Psoas muscle (tissue), 8 donors: ENCODE results near the gene MAPT. TPM values are rescaled to one million over a fixed set of nuclear protein-coding genes. Genes with fewer than 3 reads are reported as not detected.
A peak's percentile ranks its signal among the peaks of the same experiment; 100 is the strongest.

Experiments used
- ATAC-seq, 4 donors: fragments of 200-7000 bp; cut with Tn5 transposase; one replicate each; pipeline ENCODE4 v1.9.1; 2020; ENCODE audit warnings: moderate library complexity in 3 of 4, mild to moderate bottlenecking in 2 of 4
- DNase-seq, 2 donors: peaks; one replicate each; pipeline ENCODE4 v3.0.0-alpha.2; 2020
- H3K27ac ChIP-seq: fragments of 200-600 bp; one replicate; pipeline ENCODE4 v1.8.0; 2022
- H3K27me3 ChIP-seq, 3 donors: fragments of 200-600 bp in 1 of 3; one replicate each; pipeline versions ENCODE4 v1.6.1 to v1.8.0; 2013 to 2022; ENCODE audit warnings: low read length in 2 of 3, mild to moderate bottlenecking in 2 of 3, moderate library complexity in 1 of 3; ENCODE audit not compliant: insufficient read depth in 3 of 3
- H3K36me3 ChIP-seq, 2 donors: fragments of 200-600 bp in 1 of 2; one replicate each; pipeline versions ENCODE4 v1.6.1 to v1.8.0; 2013 to 2022; ENCODE audit warnings: low read depth in 1 of 2, mild to moderate bottlenecking in 1 of 2, moderate library complexity in 1 of 2; ENCODE audit not compliant: insufficient read depth in 1 of 2
- H3K4me1 ChIP-seq: fragments of 200-600 bp; one replicate; pipeline ENCODE4 v1.8.0; 2022
- H3K4me3 ChIP-seq: fragments of 200-600 bp; one replicate; pipeline ENCODE4 v1.8.0; 2022; ENCODE audit warnings: mild to moderate bottlenecking
- H3K9me3 ChIP-seq: fragments of 200-600 bp; one replicate; pipeline ENCODE4 v1.8.0; 2022
- WGBS, 3 donors: extraction: QIAGEN DNeasy Blood & Tissue Kit; methylation state at CpG; one replicate each; pipeline versions ENCODE4 v1.1.6 to v1.1.7; 2013; 5-methylcytosine and 5-hydroxymethylcytosine counted together
- intact Hi-C, 2 donors: fragments of 100-400 bp; cut with DNase I; formaldehyde crosslinking; loops; one replicate each; pipeline versions ENCODE4 v1.11.0 to v1.14.2; 2022
- polyA plus RNA-seq, 3 donors: library from polyadenylated mRNA; stranded (reverse); fragments of 200-250 nt; gene quantifications; one replicate each; pipeline ENCODE4 v1.2.3, GENCODE V29; 2013
- total RNA-seq, 4 donors: library from RNA; stranded (reverse); fragmentation: NEBNext Ultra II Directional in 2 of 4; extraction: Animal tissue kit (Norgen Biotek cat#: 25700) in 2 of 4; gene quantifications; one replicate each; pipeline versions ENCODE4 v1.2.1 to v1.2.4, GENCODE V29; 2021 to 2023
- TF ChIP-seq, protein P1 (sequence below): fragments of 200-600 bp; IDR thresholded peaks from one replicate; pipeline ENCODE4 v1.8.0; 2022; ENCODE audit warnings: antibody characterized with exemption
- donor health status: healthy with polysubstance abuse.
- donor health status: DM: no; HTN: no; CAD: no; lungs with moderate emphysema.
- donor health status: Bipolar disorder and iron deficiency.
- donor health status: healthy.
- donor health status: DM: yes; HTN: yes; CAD: no.
- donor health status: DM: no; HTN: no; CAD: no.
- donor health status: DM: no; HTN: no; CAD: no.
- donor health status: DM: yes; HTN: yes; CAD: no.

Gene MAPT
- total and polyA plus RNA-seq, 7 donors, result 16.0 to 253 (median 104) TPM

DNA sequence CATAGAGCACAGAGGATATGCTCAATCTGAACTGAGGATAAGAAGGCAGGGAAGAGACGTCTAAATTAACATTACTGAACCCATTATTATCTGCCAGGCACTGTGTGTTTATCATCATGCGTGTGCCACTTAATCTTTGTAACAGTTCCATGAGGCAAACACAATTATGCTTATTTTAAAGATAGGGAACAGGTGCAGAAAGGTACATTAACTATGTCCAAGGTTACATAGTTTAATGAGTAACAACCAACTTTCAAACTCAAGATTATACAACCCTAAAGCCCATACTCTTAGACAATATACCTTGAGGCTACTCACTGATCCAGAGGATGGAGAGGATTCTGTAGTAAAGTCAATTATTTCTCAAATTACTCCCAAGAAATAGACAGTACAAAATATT is 147.9 kb downstream of the MAPT start:
- DNase-seq (no peak), ATAC-seq (no peak)
- Histone ChIP-seq H3K9me3 (no peaks in the 10 kb centered on the region), H3K27me3 (no peaks in the 10 kb centered on the region), H3K36me3 (peaks cover 3 to 72% of the 10 kb centered on the region in 2 donors), H3K27ac (no peak overlapping the region), H3K4me1 (peaks cover 59% of the 10 kb centered on the region), H3K4me3 (no peak overlapping the region)
- 87 to 90% (median 90%) methylated on average over 2 of the region's 2 CpGs for WGBS, 3 donors
- TF ChIP-seq, protein P1, sequence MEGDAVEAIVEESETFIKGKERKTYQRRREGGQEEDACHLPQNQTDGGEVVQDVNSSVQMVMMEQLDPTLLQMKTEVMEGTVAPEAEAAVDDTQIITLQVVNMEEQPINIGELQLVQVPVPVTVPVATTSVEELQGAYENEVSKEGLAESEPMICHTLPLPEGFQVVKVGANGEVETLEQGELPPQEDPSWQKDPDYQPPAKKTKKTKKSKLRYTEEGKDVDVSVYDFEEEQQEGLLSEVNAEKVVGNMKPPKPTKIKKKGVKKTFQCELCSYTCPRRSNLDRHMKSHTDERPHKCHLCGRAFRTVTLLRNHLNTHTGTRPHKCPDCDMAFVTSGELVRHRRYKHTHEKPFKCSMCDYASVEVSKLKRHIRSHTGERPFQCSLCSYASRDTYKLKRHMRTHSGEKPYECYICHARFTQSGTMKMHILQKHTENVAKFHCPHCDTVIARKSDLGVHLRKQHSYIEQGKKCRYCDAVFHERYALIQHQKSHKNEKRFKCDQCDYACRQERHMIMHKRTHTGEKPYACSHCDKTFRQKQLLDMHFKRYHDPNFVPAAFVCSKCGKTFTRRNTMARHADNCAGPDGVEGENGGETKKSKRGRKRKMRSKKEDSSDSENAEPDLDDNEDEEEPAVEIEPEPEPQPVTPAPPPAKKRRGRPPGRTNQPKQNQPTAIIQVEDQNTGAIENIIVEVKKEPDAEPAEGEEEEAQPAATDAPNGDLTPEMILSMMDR, result no peak
- intact Hi-C loops, result loop anchor here (5.0 kb wide), 3 partner anchors 40 to 170 kb away; partner anchors contain the start of gene KANSL1 (in 1 of the 2)

DNA sequence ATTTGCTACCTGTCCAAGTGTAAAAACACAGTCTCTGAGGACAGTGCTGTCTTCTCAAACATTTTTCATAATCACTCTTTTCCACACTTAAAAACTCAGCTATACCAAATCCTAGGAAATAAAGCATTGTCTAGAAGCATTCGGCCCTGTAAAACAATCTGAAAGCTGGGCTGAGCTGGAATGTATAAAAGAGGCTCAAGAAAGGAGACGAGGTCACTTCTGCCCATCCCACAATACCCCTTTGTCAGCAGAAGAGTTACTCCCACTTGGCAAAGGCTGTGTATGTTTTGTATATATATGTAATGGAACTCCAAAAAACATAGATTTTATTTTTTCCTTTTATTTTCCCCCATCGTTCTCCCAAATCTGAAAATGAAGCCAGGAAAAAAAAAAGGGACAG is 148.6 kb downstream of the MAPT start:
- Histone ChIP-seq H3K9me3 (no peaks in the 10 kb centered on the region), H3K27ac (peak overlapping the region; percentile 75), H3K4me3 (no peak overlapping the region), H3K27me3 (no peaks in the 10 kb centered on the region), H3K4me1 (peaks cover 57% of the 10 kb centered on the region), H3K36me3 (peaks cover 2 to 72% of the 10 kb centered on the region in 2 donors)
- ATAC-seq (no peak), DNase-seq (no peak)
- TF ChIP-seq, protein P1, result no peak
- intact Hi-C loops, result loop anchor here (5.0 kb wide), 3 partner anchors 41 to 169 kb away; partner anchors contain the start of gene KANSL1 (in 1 of the 2)
- WGBS, 3 donors, result 66 to 75% (median 68%) methylated on average over 3 of the region's 3 CpGs

DNA sequence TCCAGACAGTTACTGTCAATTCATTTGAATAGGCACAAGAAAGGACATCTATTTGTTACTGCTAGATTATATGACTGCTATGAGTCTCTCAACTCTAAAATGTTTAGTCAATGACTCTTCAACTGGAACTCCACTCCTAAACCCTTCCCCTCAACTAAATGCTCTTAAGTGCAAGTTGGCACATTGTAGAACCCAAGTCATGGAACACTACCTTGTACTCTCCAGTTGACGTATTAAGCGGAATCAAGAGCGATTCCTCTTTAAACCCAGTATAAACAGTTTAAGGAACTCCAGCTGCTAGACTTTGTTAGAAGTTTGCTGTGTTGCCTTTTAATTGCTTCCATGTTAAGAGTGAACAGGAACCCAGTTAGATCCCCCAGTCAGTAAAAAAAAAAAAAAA is 149.3 kb downstream of the MAPT start:
- DNase-seq (no peak), ATAC-seq (peak in 1 of 4 donors; percentile 10)
- H3K4me1 ChIP-seq, result peaks cover 53% of the 10 kb centered on the region
- peak overlapping the region; percentile 75 for H3K27ac ChIP-seq
- H3K4me3 ChIP-seq, result no peak overlapping the region
- TF ChIP-seq, protein P1, result no peak
- peaks cover 0 to 72% of the 10 kb centered on the region in 2 donors for H3K36me3 ChIP-seq
- H3K9me3 ChIP-seq, result no peaks in the 10 kb centered on the region
- 78 to 96% (median 89%) methylated on average over 3 of the region's 3 CpGs for WGBS, 3 donors
- no peaks in the 10 kb centered on the region for H3K27me3 ChIP-seq
- intact Hi-C loops, result loop anchor here (1.0 to 5.0 kb wide), 5 partner anchors 41 to 170 kb away; partner anchors contain the start of gene KANSL1 (in 2 of the 2)

DNA sequence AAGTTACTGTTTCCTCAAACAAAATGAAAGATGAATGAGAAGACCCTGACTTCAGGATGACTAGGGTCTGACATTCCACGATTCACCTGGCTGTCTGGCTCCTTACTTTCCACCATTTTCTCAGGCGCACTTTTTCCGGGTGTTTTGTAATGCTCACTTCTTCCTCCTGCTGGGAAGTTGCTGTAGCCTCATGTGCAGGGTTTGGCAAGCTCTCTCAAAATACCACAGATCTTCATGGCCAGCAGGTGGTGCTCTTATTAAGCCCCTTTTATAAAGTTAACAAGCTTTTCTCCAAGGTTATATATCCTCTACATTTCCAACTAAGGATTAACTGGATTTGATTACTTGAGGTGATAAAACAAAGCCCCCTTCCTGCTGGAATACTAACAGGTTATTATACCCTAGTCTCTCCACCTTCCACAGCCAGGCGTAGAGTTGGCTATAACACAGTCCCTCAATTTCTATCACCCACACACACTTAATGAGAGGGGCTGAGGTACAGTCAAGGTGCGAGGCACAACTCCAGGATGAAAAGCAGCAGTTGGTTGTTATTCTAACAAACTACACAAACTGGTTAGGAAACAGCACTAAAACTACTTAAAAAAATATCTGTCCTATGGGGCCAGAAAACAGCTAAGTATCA is 150.1 kb downstream of the MAPT start:
- Histone ChIP-seq H3K9me3 (no peaks in the 10 kb centered on the region), H3K36me3 (peaks cover 0 to 70% of the 10 kb centered on the region in 2 donors), H3K27me3 (no peaks in the 10 kb centered on the region), H3K4me1 (peaks cover 51% of the 10 kb centered on the region), H3K27ac (peak overlapping the region; percentile 75), H3K4me3 (no peak overlapping the region)
- 32 to 47% (median 32%) methylated on average over 5 of the region's 5 CpGs for WGBS, 3 donors
- intact Hi-C loops, result loop anchor here (1.0 to 5.0 kb wide), 5 partner anchors 42 to 169 kb away; partner anchors contain the start of gene KANSL1 (in 2 of the 2)
- ATAC-seq (peak; percentile 83 to 86 (median 85)), DNase-seq (peak in 1 of 2 donors; percentile 53)
- TF ChIP-seq, protein P1, result peak; percentile 86
